Activated CD4-positive, alpha-beta T cell treated with anti-CD3 and anti-CD28 coated beads, Interleukin-2, amount 50 U/mL, for 24 hours (primary cell): ENCODE data around the gene UBAC2.

Experiments used
- DNase-seq, 2 donors: peaks; one replicate each; pipeline ENCODE4 v3.0.0-alpha.2; 2020; ENCODE audit warnings: low read depth in 1 of 2, low spot score in 1 of 2

Gene UBAC2

DNA sequence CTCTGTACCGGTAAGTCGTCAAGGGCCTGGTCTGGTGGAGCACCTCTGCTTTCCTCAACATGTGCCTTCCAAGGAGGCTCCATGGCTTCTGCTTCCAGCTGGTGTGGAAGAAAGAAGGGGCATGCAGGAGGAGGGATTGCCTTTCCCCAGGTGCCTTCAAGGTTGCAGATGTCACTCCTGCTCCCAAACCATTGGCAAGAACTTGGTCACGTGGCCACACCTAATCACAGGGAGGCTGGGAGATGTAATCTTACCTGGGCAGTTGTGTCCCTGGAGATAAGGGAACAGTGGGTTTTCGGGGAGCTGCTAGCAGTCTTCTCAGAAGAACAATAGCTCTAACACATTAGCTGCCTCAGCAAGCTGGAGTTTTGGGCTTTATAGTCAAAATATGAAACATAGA, 67.3 kb downstream of the UBAC2 start:
- no peak for DNase-seq

DNA sequence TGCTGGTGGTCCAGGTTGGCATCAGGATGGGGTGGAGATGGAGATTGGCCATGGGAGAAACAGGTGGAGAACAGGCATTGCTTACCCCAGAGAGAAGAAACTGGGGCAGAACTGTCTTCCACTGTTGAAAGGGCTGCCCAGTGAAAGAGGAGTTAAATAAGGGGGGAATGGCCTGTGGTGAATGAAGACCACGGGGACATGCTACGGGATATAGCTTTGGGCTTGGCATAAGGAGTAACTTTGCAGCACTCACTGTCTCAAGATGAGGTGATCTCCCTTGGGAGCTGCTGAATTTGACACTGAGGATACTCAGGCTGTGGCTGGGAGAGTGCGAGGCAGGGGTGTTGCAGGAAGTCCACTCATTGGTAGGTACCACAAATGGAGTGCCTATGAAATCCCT, 68.2 kb downstream of the UBAC2 start:
- DNase-seq = no peak

DNA sequence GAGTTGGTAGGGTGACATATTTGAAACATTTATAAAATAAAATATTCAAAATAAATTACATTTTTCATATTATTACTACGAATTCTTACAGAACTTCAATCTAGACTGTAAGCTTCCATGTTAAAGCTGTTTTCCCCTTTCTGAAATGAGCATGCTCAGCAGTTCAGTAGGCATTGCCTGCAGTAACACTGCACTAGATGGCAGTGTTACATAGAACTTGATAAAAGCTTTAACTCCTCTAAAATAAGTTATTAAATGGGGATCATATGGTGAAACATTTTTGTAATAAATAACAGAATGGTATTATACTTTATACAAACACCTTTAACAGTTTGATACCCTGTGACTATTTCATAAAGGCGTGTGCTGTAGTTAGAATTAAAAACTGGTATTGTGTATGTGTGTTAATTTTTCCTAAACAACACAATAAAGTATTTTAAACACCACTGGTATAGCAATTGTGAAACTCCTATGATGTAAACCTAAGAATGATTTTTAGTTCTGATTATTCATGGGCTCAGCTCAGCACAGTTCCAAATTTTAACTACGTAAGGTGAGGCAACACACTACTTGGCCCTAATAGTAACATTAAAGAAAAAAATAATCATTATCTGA, 69.1 kb downstream of the UBAC2 start:
- no peak for DNase-seq

DNA sequence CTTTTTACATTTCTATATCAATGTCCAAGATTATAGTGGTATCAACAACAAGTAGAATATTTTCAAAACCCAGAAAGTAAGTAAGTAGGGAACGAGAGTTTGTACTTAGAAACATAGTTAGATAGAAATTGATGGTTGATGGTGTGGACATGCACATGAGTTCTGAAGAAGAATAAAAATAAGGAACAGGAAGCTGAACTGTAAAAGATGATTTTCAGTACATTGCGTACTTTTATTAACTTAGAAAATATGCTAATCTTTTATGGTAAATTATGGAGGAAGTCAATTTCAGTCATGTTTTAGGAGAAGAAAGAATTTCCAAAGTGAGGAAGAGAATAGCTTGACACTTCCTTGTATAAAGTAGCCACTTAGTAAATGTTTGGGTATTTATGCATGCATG, 69.9 kb downstream of the UBAC2 start:
- no peak for DNase-seq

DNA sequence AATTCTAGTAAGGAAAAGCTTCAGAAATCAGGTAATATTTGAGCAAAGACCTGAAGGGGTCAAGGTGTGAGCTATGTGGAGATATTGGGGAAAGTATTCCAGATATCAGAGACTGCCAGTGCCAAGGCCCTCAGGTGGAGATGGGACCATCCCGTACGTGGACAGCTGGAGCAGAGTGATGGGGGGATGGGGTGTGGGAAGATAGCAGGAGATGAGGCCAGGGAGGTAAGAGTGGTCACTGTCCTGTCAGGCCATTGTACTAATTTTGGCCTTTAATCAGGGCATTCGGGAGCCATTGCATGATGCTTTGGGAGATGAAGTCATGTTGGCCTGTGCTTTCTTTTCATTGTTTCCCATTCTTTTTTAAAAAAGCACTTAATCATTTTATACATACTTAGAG, 70.6 kb downstream of the UBAC2 start:
- DNase-seq = no peak

DNA sequence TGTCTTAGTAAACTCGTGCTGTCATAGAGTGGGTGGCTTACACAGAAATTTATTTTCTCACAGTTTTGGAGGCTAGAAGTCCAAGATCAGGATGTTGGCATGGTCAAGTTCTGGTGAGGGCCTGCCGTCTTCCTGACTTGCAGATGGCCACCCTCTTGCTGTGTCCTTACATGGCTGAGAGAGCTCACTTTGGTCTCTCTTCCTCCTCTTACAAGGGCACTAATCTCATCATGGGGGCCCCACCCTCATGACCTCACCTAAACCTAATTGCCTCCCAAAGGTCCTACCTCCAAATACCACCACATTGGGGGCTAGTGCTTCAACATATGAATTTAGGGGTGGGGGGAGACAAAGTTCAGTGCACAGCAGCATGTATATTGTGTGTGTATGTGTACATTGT, 71.8 kb downstream of the UBAC2 start:
- DNase-seq = no peak

DNA sequence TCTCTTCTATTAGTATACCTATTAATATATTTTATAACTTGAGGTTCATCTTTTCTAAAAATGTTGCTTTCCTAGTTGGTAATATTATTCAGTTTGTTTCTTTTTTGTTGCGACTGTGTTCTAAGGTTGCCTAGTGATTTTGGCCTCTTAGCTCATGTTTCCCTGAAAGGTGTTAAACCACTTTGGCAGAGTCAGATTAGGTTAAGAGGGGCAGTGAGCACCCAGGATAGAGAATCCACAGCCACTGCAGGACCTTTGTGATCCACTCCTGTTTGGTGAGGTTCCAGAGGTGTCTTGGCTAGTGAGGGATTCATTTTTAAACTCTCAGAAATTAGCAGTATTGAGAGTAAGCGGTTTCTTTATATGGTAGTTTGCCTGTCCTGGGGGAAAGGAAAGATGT, 72.5 kb downstream of the UBAC2 start:
- DNase-seq = no peak

DNA sequence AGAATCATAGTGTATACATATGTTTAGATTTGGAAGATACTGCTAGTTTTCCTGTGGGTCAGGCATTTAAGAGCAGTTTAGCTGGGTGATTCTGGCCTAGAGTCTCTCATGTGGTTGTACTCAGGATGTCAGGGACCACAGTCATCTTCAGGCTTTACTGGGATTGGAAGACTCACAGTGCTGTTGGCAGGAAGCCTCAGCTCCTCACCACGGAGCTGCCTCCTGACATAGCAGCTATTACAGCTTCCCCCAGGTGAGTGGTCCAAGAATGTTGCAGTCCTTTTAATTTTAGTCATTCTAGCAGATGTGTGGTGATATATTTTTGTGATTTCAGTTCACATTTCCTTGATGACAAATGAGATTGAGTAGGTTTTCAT, 74.4 kb downstream of the UBAC2 start:
- no peak for DNase-seq

DNA sequence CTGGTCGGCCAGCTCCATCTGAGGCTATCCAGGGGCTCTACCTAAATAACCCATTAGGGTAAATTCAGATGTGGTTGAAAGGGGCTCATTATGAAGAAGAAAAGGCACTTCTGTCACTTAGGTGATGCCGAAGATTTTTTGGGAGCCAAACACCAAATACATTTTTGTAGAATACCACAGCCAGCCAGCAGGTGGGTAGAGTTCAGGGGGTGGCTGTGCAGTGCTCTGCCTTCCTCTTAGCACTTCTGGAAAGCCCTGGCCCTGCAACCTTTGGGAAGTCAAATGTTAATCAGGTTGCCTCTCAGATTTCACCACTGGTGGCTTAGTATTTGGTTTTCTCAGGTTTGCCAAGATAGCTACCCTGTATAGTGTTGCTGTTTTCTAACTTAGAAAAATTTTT, 76.1 kb downstream of the UBAC2 start:
- DNase-seq = no peak

DNA sequence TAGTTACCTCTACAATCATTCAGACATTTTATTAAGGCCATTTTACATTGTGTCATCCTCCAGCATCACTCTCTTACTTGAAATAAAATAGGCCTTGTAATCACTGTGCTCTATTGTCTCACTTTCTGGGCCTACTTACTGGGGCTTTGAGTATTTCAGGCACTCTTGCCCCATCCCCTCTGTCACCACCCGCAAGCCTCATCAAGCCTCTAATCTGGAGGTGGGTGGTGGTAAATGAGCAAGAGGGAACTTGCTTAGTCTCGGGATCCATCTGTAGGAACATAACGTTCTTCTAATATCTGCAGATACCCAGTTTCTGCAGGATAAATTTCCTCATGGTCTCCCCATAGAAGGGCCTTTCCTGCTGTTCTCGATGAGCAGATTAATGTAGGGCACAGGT, 77.0 kb downstream of the UBAC2 start:
- no peak for DNase-seq

DNA sequence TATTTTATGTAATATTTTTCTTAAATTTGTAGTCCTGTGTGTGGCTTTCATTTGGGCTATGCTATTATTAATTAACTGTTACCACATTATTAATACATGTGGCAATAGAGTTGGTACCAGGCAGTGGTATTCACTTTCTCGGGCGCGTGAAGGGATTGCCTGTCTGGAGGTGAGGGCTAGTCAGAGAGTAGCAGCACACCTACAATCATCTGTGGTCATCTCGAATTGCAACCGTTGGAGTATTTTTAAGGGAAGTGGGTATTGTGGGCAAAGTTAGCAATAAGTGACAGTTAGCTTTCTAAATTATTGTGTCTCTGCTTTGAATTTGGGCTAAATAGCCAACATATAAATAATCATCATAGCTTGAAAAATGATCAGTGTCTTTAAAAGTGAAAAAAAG, 77.5 kb downstream of the UBAC2 start:
- no peak for DNase-seq

DNA sequence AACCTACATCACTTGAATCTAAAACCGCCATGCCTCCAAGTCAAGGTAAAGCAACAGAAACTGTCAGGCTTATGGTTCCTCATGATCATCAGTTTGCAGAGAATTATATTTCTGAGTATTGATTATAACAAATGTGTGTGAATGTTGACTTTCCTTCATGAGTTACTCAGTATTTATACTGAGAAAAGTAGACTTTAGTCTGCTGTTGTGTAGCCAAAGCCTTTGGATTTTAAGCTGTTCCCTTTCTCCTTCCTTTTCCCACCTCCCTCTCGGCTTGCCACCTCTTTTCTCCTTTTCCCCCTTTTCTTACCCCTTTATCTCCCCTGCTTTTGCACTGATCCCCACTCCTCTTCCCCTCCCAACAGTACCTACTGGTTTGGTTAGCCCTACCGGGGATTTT, 78.2 kb downstream of the UBAC2 start:
- DNase-seq = no peak

DNA sequence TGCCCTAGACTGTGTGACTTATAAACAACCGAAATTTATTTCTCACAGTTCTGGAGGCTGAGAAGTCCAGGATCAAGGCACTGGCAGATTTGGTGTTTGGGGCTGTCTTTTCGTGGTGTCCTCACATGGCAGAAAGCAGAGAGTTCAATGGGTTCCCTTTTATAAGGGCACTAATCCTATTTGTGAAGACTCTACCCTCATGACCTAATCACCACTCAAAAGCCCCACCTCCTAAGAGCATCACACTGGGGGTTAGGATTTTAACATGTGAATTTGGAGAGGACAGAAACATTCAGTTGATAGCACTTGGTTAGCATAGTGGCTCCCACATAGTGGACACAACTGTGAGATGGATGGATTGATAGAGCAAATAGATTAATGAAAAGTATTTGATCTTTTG, 79.0 kb downstream of the UBAC2 start:
- no peak for DNase-seq

DNA sequence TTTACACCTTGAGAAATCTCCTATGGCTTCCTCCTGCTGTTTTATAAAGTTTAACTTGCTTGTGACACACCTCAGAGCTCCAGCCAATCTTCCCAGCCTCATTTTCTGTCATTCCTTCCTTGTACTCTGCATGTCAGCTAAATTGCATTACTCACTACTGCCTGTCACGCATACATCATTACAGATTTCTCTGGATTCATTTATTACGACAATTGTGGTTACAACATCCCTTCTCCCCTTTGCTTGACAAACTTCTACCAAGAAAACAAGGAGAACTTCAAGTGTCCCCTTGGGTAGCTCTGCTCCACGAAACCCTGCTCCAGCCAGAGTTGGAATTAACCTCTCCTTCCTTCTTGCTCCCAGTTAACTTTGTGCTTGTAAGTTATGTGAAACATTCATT, 79.5 kb downstream of the UBAC2 start:
- no peak for DNase-seq

DNA sequence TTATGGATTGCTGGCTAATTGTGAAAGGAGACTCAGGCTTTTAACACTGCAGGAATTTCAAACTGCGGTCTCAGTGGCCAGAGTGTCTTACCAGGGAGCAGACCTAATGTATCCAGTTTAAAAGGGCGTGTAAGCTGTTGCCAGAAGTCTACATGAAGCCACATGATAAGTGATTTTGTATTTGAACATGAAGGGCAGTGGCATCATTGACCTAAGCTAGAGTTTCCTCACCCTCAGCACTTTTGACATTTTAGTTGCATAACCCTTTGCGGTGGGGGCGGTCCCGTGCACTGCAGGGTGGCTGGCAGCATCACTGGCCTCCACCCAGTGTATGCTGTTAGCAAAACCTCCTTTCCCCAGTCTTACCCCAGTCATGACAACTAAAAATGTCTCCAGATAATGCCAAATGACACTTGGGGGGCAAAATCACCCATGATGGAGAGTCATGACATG, 81.2 kb downstream of the UBAC2 start:
- DNase-seq = no peak

DNA sequence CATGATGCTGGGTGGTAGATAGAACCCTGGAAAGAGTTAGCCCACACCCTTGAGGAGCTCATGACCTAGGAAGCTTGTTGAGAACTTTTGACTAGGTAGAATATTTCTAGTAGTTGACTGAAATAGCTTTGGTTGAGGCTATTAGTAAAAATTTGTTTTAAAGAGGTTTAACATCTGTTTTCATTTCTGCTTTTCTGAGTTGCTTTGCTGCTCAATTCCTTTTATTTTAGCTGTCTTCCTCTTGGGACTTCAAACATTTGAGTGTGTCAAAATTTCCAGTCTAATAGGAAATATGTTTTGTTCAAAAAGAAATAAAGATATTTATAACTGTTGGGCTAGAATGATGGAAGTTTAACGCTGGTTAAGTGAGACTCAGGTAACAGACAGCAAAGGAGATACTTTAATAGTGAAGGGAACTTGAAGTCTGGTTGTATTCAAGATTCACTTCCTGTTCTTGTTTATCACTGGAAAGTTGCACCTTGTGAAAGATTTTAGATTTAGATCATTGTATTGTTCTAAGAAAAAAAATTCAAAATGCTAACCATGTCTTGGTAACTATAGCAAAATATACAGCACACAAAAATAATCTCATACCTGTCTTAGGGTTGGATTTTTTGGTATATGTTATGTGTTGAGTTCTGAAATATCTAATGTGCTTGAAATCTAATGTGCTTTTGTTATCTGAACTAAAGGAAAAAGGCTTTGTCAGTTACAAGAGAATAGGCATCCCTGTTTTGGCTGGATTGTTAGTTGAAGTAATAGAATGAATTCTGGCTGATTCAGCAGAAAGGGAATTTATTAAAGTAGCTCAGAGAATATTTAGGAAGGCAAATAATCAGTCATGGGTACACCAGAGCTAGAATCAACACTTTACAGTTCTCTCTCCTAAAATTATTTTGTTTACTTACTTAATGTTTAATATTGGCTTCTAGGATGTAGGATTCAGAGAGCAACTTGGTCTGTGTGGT, 81.9 kb downstream of the UBAC2 start:
- no peak for DNase-seq

DNA sequence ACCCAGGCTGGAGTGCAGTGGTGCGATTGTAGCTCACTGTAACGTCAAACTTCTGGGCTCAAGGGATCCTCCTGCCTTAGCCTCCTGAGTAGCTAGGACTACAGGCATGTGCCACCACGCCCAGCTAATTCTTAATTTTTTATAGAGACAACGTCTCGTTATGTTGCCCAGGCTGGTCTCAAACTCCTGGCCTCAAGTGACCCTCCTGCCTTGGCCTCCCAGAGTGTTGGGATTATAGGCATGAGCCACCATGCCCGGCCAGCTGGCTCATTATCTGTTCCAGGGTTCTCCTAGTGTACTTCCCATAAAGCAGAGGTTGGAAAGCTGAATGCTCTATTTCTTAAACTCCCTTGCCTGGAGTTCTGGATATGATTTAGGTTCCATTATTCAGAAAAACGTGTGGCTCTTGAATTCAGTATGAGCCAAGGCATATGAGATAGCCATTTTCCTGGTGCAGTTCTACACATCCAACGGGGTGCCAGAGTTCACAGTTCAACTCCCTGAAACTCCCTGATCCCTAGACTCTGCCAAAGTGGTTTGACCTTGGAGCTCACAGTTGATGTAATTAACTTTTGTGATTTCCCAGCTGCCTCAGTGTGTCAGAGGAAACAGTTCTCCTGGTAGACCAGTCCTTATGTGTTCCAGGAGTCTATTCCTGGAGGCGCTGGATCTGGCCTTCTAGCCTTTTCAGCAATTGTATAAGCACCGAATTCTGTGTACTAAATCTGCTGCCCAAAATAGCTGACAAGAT, 85.0 kb downstream of the UBAC2 start:
- DNase-seq = no peak

DNA sequence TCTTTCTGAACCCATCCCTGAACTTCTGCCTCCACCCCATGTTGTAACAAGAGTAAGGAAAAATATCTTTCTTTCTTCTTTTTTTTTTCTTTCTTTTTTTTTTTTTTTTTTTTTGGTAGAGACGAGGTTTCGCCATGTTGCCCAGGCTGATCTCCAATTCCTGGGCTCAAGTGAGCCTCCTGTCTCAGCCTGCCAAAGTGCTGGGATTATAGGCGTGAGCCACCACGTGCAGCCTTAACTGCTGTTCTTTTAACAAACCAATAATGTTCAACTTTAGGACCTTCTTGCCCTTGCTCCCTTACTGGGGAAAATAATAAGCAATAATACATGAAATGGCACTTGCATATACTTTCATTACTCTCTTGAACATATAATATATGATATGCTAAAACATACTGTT, 86.9 kb downstream of the UBAC2 start:
- no peak for DNase-seq

DNA sequence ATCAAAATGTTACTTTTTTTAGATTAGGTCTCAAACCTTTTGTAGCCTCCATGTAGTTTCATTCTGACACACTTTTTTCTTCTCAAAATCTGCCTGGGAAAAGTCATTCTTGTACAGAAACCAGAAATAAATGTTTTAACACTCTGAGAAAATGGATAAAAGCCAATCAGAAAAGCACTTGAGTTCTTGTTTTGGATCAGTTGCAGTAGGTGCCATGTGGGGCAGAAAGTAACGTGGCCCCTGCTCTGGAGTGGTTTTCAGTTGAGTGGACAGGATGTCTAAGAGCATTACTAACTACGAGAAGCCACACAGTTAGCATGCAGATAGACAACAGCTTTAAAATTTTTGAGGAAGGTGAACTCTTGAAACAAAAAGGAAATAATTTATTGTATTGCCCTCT, 87.4 kb downstream of the UBAC2 start:
- DNase-seq = no peak

DNA sequence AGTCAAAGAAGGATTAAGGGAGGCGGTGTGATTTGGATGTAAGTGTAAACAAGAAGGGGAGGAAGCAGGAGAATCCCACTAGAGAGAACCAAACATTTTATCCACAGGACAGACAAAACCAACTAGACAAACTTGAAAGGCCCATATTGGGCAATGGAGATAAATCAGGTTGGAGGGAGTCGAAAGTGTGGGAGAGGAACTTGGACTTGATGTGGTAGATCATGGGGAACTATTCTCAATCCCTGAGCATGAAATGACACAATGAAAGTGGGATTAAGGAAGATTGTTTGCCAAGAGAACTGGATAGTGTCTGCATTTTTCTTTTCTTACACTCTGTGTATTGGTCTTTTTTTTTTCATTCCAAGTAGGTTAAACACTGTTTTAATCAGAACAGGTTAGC, 88.6 kb downstream of the UBAC2 start:
- no peak for DNase-seq

DNA sequence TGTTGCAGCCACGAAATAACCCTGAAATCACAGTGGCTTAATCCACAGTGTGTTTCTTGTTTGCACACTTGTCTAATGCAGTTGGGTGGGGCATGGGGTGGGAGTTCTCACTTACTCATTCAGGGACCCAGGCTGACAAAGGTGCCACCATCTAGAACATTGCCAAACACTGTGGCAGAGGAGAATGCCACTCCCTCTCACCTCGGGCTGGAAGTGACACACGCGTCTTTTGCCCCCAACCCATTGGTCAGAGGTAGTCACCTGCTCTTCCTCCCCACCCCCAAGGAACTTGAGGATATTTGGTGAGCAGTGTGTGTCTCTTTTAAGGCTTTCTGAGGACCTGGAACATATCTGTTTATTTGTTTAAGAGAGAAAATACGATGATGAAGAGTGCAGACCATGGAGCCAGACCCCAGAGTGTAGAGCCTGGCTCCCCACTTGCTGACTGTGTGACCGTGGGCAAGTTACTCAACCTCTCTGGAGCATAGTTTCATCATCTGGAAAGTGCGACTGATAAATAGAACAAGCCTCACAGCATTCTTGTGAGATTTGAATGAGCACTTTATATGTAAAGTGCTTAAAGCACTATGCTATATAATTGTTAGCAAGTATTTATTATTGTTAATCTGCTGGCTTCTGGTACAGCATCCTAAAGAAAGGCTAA, 89.2 kb downstream of the UBAC2 start:
- DNase-seq = no peak

DNA sequence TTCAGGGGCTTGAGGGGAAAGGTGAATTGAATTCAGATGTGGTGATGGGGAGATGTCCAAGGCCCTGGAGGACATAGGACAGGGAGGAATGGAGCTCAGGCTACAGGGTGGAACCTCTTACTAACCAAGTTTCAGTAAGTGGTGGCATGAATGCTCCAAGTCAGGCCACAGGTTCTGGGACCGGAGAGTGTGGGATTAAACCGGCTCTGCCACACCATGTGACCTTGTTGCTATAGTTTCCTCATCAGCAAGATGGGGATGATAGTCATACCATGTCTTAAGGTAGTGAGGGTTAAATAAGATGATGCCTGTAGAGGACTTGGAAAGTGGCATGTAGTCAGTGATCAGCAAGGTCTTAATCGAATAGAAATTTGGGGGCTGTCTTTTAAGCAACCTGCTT, 90.2 kb downstream of the UBAC2 start:
- no peak for DNase-seq
